ENCODE data around the gene SMG6. TPM values are rescaled to one million over a fixed set of nuclear protein-coding genes. Genes with fewer than 3 reads are reported as not detected.

The SMG6 gene
- total and polyA plus RNA-seq, 2 of the 13 experiments (the other 11 are each of a cell fraction or from before 2014, with no cell fraction given): 4.6 to 14.6 TPM

DNA sequence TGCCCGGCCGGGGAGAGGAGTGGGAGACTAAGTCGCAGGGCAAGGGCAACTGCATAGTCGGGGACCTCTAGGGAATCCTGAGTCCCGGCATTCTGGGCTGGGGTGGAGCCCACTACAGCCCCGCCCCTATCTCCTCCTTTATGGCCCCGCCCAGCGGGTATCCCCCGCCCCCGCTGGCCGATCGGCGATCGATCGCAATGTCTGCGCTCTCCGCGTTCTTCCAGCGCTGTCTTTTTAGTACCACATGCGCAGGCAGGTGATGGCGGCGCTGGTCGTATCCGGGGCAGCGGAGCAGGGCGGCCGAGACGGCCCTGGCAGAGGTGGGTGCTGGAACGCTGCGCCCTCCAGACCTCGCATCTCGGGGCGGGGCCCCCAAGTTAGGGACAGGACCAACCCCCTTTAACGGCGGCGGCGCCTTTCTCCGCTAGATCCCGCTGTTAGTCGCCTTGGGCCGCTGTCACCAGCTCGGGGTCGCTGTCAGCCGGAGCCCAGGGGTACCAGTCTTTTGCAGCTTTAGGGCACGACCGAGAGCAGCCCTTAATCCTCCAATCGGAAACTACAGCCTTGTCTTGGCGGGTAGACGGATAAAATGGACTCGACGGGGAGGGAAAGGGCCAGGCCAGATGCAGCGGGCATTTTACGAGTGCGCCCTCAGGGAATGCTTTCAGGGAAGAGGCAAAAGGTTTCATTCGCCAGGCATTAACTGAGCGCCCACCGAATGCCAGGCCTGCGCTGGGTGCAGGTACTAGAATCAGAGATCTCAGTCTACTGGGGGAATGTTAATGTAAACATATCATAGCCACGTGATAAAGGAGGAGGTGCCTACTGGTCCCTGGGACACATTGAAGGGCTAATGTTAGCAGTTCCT lies 273.4 kb downstream of the SMG6 start, which contains the start of gene DPH1 (continued):
- TF ChIP-seq ZNF337 (CRISPR knock-in tag; IDR thresholded peaks at IDR 0.05; ENCODE audit: borderline replicate concordance, low read depth) (0 out of 2 replicates have a peak, but pooled peaks have one; percentile 26), PAWR (CRISPR knock-in tag; IDR thresholded peaks at IDR 0.05; ENCODE audit: borderline replicate concordance) (no peak), SMAD9 (CRISPR knock-in tag; IDR thresholded peaks at IDR 0.05) (0 out of 2 replicates have a peak, but pooled peaks have one; percentile 58), JDP2 (CRISPR knock-in tag; IDR thresholded peaks at IDR 0.05; ENCODE audit: borderline replicate concordance) (no peak), ZSCAN31 (CRISPR knock-in tag; IDR thresholded peaks at IDR 0.05; ENCODE audit: low read depth) (peak; percentile 80; the same call in 1 of the 2 replicates), NFRKB (IDR thresholded peaks at IDR 0.05) (no peak), KMT2A (CRISPR knock-in tag; IDR thresholded peaks at IDR 0.05) (peak; percentile 82), ZNF780A (CRISPR knock-in tag; IDR thresholded peaks at IDR 0.05) (no peak), GZF1 (CRISPR knock-in tag; IDR thresholded peaks at IDR 0.05) (no peak), MBD4 (IDR thresholded peaks at IDR 0.05; ENCODE audit: borderline replicate concordance, low read length) (no peak), SNRNP70 (IDR thresholded peaks at IDR 0.05; ENCODE audit: low read depth, low read length) (no peak)
- TF ChIP-seq, protein P1, sequence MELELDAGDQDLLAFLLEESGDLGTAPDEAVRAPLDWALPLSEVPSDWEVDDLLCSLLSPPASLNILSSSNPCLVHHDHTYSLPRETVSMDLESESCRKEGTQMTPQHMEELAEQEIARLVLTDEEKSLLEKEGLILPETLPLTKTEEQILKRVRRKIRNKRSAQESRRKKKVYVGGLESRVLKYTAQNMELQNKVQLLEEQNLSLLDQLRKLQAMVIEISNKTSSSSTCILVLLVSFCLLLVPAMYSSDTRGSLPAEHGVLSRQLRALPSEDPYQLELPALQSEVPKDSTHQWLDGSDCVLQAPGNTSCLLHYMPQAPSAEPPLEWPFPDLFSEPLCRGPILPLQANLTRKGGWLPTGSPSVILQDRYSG (CRISPR knock-in tag; IDR thresholded peaks at IDR 0.05): no peak
- TF ChIP-seq, protein P2, sequence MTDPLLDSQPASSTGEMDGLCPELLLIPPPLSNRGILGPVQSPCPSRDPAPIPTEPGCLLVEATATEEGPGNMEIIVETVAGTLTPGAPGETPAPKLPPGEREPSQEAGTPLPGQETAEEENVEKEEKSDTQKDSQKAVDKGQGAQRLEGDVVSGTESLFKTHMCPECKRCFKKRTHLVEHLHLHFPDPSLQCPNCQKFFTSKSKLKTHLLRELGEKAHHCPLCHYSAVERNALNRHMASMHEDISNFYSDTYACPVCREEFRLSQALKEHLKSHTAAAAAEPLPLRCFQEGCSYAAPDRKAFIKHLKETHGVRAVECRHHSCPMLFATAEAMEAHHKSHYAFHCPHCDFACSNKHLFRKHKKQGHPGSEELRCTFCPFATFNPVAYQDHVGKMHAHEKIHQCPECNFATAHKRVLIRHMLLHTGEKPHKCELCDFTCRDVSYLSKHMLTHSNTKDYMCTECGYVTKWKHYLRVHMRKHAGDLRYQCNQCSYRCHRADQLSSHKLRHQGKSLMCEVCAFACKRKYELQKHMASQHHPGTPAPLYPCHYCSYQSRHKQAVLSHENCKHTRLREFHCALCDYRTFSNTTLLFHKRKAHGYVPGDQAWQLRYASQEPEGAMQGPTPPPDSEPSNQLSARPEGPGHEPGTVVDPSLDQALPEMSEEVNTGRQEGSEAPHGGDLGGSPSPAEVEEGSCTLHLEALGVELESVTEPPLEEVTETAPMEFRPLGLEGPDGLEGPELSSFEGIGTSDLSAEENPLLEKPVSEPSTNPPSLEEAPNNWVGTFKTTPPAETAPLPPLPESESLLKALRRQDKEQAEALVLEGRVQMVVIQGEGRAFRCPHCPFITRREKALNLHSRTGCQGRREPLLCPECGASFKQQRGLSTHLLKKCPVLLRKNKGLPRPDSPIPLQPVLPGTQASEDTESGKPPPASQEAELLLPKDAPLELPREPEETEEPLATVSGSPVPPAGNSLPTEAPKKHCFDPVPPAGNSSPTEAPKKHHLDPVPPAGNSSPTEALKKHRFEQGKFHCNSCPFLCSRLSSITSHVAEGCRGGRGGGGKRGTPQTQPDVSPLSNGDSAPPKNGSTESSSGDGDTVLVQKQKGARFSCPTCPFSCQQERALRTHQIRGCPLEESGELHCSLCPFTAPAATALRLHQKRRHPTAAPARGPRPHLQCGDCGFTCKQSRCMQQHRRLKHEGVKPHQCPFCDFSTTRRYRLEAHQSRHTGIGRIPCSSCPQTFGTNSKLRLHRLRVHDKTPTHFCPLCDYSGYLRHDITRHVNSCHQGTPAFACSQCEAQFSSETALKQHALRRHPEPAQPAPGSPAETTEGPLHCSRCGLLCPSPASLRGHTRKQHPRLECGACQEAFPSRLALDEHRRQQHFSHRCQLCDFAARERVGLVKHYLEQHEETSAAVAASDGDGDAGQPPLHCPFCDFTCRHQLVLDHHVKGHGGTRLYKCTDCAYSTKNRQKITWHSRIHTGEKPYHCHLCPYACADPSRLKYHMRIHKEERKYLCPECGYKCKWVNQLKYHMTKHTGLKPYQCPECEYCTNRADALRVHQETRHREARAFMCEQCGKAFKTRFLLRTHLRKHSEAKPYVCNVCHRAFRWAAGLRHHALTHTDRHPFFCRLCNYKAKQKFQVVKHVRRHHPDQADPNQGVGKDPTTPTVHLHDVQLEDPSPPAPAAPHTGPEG (CRISPR knock-in tag; IDR thresholded peaks at IDR 0.05): no peak
- TF ChIP-seq, protein P3, sequence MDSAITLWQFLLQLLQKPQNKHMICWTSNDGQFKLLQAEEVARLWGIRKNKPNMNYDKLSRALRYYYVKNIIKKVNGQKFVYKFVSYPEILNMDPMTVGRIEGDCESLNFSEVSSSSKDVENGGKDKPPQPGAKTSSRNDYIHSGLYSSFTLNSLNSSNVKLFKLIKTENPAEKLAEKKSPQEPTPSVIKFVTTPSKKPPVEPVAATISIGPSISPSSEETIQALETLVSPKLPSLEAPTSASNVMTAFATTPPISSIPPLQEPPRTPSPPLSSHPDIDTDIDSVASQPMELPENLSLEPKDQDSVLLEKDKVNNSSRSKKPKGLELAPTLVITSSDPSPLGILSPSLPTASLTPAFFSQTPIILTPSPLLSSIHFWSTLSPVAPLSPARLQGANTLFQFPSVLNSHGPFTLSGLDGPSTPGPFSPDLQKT (CRISPR knock-in tag; IDR thresholded peaks at IDR 0.05; ENCODE audit: borderline replicate concordance): 0 out of 2 replicates have a peak, but pooled peaks have one; percentile 65
- TF ChIP-seq, protein P4, sequence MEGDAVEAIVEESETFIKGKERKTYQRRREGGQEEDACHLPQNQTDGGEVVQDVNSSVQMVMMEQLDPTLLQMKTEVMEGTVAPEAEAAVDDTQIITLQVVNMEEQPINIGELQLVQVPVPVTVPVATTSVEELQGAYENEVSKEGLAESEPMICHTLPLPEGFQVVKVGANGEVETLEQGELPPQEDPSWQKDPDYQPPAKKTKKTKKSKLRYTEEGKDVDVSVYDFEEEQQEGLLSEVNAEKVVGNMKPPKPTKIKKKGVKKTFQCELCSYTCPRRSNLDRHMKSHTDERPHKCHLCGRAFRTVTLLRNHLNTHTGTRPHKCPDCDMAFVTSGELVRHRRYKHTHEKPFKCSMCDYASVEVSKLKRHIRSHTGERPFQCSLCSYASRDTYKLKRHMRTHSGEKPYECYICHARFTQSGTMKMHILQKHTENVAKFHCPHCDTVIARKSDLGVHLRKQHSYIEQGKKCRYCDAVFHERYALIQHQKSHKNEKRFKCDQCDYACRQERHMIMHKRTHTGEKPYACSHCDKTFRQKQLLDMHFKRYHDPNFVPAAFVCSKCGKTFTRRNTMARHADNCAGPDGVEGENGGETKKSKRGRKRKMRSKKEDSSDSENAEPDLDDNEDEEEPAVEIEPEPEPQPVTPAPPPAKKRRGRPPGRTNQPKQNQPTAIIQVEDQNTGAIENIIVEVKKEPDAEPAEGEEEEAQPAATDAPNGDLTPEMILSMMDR (CRISPR knock-in tag; IDR thresholded peaks at IDR 0.05): peak; percentile 35
- TF ChIP-seq, protein P5, sequence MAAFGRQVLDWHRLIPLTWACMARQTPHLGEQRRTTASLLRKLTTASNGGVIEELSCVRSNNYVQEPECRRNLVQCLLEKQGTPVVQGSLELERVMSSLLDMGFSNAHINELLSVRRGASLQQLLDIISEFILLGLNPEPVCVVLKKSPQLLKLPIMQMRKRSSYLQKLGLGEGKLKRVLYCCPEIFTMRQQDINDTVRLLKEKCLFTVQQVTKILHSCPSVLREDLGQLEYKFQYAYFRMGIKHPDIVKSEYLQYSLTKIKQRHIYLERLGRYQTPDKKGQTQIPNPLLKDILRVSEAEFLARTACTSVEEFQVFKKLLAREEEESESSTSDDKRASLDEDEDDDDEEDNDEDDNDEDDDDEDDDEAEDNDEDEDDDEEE (CRISPR knock-in tag; IDR thresholded peaks at IDR 0.05): peak; percentile 74; the same call in 1 of the 2 replicates

All from HepG2 (cell line).